Measurements from ENCODE around the gene ZIC1. TPM values are rescaled to one million over a fixed set of nuclear protein-coding genes. Genes with fewer than 3 reads are reported as not detected.

ZIC1 gene
- total RNA-seq, 4 donors from 2014 or later = not detected

DNA sequence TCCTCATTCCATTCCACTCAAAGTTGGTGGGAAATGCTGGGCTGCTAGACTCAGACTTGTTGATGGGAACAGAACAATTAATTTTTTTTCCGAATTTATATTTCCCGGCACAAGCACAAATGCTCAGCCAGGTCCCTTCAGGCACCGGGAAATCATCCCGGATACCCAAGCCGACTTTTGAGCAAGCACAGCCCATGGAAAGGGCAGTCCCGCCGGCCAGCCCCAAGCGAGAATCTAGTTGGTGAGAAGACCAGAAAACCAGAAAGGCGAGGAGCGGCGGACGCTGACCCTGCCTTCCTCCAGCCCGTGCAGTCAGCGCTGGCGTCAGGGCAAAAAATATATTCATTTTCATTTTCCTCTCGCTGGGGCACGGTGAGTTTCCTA is 2.1 kb upstream of the ZIC1 start:
- intact Hi-C loops (cut with DNase I) = no loop called here
- Histone ChIP-seq H3K9me3 (peaks cover 0 to 5% (median 0%) of the 10 kb centered on the region in 4 donors), H3K27me3 (peaks cover 9 to 100% (median 78%) of the 10 kb centered on the region in 4 donors), H3K4me1 (peaks cover 28 to 72% (median 48%) of the 10 kb centered on the region in 4 donors), H3K4me3 (peak overlapping the region in 1 of 4 donors; percentile 30), H3K36me3 (no peaks in the 10 kb centered on the region), H3K27ac (replicated peaks in 1 of 4) (no peak overlapping the region)
- TF ChIP-seq EP300 (IDR thresholded peaks at IDR 0.05) = no peak
- peak; percentile 82 for DNase-seq (ENCODE audit: extremely low spot score)
- 7% methylated on average over 17 of the region's 17 CpGs for WGBS

DNA sequence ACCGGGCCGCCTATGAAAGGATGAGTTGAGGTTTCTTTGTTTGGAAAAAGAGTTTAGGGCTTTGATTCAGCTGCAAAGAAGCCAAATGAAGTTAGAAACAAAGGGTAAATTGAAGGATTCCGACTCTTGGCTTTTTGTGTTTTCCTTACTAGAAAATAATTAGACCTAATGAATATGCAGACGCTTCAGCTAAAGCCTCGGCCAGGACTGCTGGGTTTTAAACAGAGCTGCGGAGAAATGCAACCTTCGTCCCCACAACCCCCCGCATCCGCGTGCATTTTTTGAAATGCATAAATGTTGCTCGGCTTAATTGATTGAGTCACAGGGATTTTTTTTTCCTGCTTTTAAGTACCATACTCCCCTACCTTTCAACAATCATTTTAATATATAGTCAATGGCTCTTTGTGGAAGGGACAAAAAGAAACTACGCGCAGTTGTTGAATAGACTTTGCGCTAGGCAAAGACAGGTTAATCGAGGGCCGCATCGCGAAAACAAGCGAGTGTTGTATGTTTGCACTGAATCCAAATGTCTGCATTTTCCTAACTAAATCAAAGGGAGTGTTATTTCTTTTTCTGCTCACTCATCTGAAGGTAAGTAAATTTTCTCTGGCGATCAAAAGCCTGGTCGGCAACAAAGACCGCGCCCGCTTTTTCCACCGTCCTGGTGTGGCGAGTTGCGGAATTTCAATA is 1.5 kb upstream of the ZIC1 start:
- TF ChIP-seq EP300 (IDR thresholded peaks at IDR 0.05) (no peak), POLR2AphosphoS5 (IDR thresholded peaks at IDR 0.05) (no peak), POLR2A (IDR thresholded peaks at IDR 0.05; ENCODE audit: low read depth) (no peak)
- TF ChIP-seq, protein P1, sequence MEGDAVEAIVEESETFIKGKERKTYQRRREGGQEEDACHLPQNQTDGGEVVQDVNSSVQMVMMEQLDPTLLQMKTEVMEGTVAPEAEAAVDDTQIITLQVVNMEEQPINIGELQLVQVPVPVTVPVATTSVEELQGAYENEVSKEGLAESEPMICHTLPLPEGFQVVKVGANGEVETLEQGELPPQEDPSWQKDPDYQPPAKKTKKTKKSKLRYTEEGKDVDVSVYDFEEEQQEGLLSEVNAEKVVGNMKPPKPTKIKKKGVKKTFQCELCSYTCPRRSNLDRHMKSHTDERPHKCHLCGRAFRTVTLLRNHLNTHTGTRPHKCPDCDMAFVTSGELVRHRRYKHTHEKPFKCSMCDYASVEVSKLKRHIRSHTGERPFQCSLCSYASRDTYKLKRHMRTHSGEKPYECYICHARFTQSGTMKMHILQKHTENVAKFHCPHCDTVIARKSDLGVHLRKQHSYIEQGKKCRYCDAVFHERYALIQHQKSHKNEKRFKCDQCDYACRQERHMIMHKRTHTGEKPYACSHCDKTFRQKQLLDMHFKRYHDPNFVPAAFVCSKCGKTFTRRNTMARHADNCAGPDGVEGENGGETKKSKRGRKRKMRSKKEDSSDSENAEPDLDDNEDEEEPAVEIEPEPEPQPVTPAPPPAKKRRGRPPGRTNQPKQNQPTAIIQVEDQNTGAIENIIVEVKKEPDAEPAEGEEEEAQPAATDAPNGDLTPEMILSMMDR (IDR thresholded peaks at IDR 0.05) = no peak
- Histone ChIP-seq H3K27me3 (peaks cover 9 to 100% (median 84%) of the 10 kb centered on the region in 4 donors), H3K4me3 (peak overlapping the region in 1 of 4 donors; percentile 30), H3K36me3 (no peaks in the 10 kb centered on the region), H3K27ac (replicated peaks in 1 of 4) (no peak overlapping the region), H3K4me1 (peaks cover 28 to 76% (median 49%) of the 10 kb centered on the region in 4 donors), H3K9me3 (peaks cover 0 to 8% (median 0%) of the 10 kb centered on the region in 4 donors)
- DNase-seq (ENCODE audit: extremely low spot score) = peak; percentile 68
- intact Hi-C loops (cut with DNase I) = no loop called here
- WGBS = 16% methylated on average over 27 of the region's 27 CpGs

DNA sequence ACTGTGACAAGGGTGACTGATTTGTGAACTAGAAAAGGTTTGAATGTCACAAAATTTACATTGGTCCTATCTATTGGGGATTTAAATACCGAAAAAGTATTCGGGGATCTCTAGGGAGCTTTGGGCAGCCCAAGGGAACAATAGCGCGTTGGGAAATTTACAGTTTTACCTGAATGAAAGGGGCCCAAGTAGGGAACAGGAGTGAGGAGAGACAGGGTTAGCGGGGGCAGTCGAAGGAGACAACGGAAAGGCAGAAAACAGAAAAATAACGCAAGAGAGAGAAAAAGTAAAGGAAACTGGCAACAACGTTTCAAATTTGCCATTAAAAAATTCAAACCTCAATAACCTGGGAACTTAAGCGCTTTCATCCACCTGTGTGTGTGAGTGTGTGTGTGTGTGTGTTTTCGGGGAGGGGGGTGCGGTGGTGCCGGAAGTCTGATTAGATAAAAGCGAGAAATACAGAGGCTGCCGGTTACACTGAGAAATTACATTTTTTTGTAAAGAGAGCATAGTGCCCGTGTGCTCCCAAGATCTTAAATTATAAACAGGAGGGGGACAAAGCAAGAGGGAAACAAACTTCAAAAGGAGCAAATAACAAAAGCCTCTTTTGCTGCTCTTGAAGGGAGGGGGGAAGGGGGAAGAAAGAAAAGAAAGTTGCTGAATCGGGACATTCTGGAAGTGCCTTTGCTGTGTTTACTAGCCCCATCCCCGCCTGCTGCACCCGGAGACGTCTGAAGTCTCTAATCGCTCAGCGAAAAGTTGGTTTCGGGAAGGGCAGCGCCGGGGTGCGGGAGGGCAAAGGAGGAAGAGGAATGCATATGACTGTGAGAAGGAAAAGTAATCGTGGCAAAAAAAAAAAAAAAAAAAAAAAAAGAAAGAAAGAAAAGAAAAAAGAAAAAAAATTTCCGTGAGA is 721 bp upstream of the ZIC1 start:
- WGBS = 16% methylated on average over 28 of the region's 28 CpGs
- Histone ChIP-seq H3K4me1 (peaks cover 33 to 84% (median 57%) of the 10 kb centered on the region in 4 donors), H3K9me3 (peaks cover 0 to 8% (median 0%) of the 10 kb centered on the region in 4 donors), H3K27me3 (peaks cover 9 to 100% (median 91%) of the 10 kb centered on the region in 4 donors), H3K4me3 (peak overlapping the region in 1 of 4 donors; percentile 39), H3K27ac (replicated peaks in 1 of 4) (no peak overlapping the region), H3K36me3 (no peaks in the 10 kb centered on the region)
- intact Hi-C loops (cut with DNase I) = no loop called here
- peak; percentile 24 for DNase-seq (ENCODE audit: extremely low spot score)
- TF ChIP-seq, protein P1 (IDR thresholded peaks at IDR 0.05) = no peak
- no peak for TF ChIP-seq POLR2AphosphoS5 (IDR thresholded peaks at IDR 0.05)
- no peak for TF ChIP-seq EP300 (IDR thresholded peaks at IDR 0.05)
- TF ChIP-seq POLR2A (IDR thresholded peaks at IDR 0.05; ENCODE audit: low read depth) = no peak

DNA sequence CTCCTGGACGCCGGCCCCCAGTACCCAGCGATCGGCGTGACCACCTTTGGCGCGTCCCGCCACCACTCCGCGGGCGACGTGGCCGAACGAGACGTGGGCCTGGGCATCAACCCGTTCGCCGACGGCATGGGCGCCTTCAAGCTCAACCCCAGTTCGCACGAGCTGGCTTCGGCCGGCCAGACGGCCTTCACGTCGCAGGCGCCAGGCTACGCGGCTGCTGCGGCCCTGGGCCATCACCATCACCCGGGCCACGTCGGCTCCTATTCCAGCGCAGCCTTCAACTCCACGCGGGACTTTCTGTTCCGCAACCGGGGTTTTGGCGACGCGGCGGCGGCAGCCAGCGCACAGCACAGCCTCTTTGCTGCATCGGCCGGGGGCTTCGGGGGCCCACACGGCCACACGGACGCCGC is 956 bp downstream of the ZIC1 start:
- no peak for TF ChIP-seq POLR2A (IDR thresholded peaks at IDR 0.05; ENCODE audit: low read depth)
- TF ChIP-seq EP300 (IDR thresholded peaks at IDR 0.05) = no peak
- TF ChIP-seq POLR2AphosphoS5 (IDR thresholded peaks at IDR 0.05) = no peak
- TF ChIP-seq, protein P1 (IDR thresholded peaks at IDR 0.05) = no peak
- H3K36me3 ChIP-seq = no peaks in the 10 kb centered on the region
- 16% methylated on average over 29 of the region's 52 CpGs for WGBS
- H3K4me3 ChIP-seq = peak overlapping the region; percentile 29 to 47 (median 38)
- peaks cover 9 to 100% (median 98%) of the 10 kb centered on the region in 4 donors for H3K27me3 ChIP-seq
- peaks cover 37 to 83% (median 58%) of the 10 kb centered on the region in 4 donors for H3K4me1 ChIP-seq
- no peak overlapping the region for H3K27ac ChIP-seq (replicated peaks in 1 of 4)
- intact Hi-C loops (cut with DNase I) = loop anchor here (5.0 kb wide), 1 partner anchor 33 kb away; no protein-coding TSS in a partner anchor
- H3K9me3 ChIP-seq = peaks cover 0 to 8% (median 0%) of the 10 kb centered on the region in 4 donors
- no peak for DNase-seq (ENCODE audit: extremely low spot score)
